Right atrium auricular region (tissue), 2 donors: ENCODE results near the gene KRT25. TPM values are rescaled to one million over a fixed set of nuclear protein-coding genes. Genes with fewer than 3 reads are reported as not detected.
"Not testable (repeated sequence)": the region's sequence is repeated elsewhere in the genome, so short reads cannot be mapped to it uniquely, and the experiment has no call there.

ENCODE experiments used
- DNase-seq: peaks from one replicate; pipeline ENCODE4 v3.0.0-alpha.2; 2019; ENCODE audit warnings: low spot score
- H3K27ac ChIP-seq, 2 donors: fragments of 200-600 bp; sonication (generic); 1 replicate in 1 of 2; 2 replicates in 1 of 2; pipeline ENCODE4 v1.5.1; 2016 to 2019
- H3K27me3 ChIP-seq, 2 donors: fragments of 200-600 bp; sonication (generic); one replicate each; pipeline versions ENCODE4 v1.5.1 to v1.6.0; 2017 to 2019
- H3K36me3 ChIP-seq: fragments of 200-600 bp; sonication (generic); one replicate; pipeline ENCODE4 v1.5.1; 2016
- H3K4me1 ChIP-seq, 2 donors: fragments of 200-600 bp; sonication (generic); one replicate each; pipeline versions ENCODE4 v1.5.1 to v1.6.0; 2017 to 2019
- H3K4me3 ChIP-seq, 2 donors: fragments of 200-600 bp; sonication (generic); 1 replicate in 1 of 2; 2 replicates in 1 of 2; pipeline ENCODE4 v1.5.1; 2017 to 2019; ENCODE audit warnings: mild to moderate bottlenecking in 1 of 2, moderate library complexity in 1 of 2
- H3K9me3 ChIP-seq, 2 donors: fragments of 200-600 bp; sonication (generic); one replicate each; pipeline ENCODE4 v1.5.1; 2019
- total RNA-seq, 2 donors: library from RNA; depleted of rRNA; stranded (reverse); fragments of >200 nt; gene quantifications; one replicate each; pipeline ENCODE4 v1.1.0, GENCODE V29; 2016
- TF ChIP-seq, protein P1 (sequence below), 2 donors: fragments of 200-600 bp; sonication (generic); IDR thresholded peaks; one replicate each; pipeline ENCODE4 v1.5.1; 2019; ENCODE audit warnings: antibody characterized with exemption in 2 of 2

KRT25 gene
- total RNA-seq, 2 donors from 2014 or later: not detected

- Histone ChIP-seq H3K9me3 (peaks cover 0 to 12% of the 10 kb centered on the region in 2 donors), H3K36me3 (no peaks in the 10 kb centered on the region), H3K4me1 (no peaks in the 10 kb centered on the region), H3K27me3 (no peaks in the 10 kb centered on the region), H3K4me3 (no peak overlapping the region), H3K27ac (no peak overlapping the region)
- DNase-seq: no peak
- TF ChIP-seq, protein P1, sequence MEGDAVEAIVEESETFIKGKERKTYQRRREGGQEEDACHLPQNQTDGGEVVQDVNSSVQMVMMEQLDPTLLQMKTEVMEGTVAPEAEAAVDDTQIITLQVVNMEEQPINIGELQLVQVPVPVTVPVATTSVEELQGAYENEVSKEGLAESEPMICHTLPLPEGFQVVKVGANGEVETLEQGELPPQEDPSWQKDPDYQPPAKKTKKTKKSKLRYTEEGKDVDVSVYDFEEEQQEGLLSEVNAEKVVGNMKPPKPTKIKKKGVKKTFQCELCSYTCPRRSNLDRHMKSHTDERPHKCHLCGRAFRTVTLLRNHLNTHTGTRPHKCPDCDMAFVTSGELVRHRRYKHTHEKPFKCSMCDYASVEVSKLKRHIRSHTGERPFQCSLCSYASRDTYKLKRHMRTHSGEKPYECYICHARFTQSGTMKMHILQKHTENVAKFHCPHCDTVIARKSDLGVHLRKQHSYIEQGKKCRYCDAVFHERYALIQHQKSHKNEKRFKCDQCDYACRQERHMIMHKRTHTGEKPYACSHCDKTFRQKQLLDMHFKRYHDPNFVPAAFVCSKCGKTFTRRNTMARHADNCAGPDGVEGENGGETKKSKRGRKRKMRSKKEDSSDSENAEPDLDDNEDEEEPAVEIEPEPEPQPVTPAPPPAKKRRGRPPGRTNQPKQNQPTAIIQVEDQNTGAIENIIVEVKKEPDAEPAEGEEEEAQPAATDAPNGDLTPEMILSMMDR (IDR thresholded peaks at IDR 0.05): no peak
Observed at GRCh38 chr17:40753804-40754203, 1.3 kb downstream of the KRT25 start.

DNA sequence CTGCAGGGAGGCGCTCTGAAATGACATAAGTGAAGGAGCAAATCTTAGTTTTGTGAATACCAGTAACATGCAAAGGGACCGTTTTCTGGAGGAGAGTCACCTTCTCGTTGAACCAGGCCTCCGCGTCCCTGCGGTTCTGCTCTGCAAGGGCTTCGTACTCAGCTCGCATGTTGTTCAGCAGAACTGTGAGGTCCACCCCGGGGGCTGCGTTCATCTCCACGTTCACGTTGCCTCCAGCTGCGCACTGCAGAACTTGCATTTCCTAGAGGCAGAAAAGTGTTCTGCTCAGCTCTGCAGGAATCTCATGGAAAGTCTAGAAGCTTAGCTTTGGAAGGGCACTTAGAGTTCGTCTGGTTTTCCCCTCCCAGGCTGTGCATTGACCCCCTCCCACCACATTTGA lies 4.1 kb downstream of the KRT25 start:
- Histone ChIP-seq H3K4me3 (no peak overlapping the region), H3K4me1 (no peaks in the 10 kb centered on the region), H3K27me3 (no peaks in the 10 kb centered on the region), H3K36me3 (no peaks in the 10 kb centered on the region), H3K27ac (no peak overlapping the region), H3K9me3 (no peaks in the 10 kb centered on the region)
- TF ChIP-seq, protein P1 (IDR thresholded peaks at IDR 0.05): no peak
- DNase-seq: no peak

- Histone ChIP-seq H3K27me3 (no peaks in the 10 kb centered on the region), H3K36me3 (no peaks in the 10 kb centered on the region), H3K4me1 (no peaks in the 10 kb centered on the region), H3K4me3 (no peak overlapping the region), H3K27ac (no peak overlapping the region), H3K9me3 (no peaks in the 10 kb centered on the region)
- TF ChIP-seq, protein P1 (IDR thresholded peaks at IDR 0.05): no peak
- DNase-seq: no peak
Observed at GRCh38 chr17:40750391-40750790, 4.7 kb downstream of the KRT25 start.

- H3K9me3 ChIP-seq, H3K4me1 ChIP-seq, H3K36me3 ChIP-seq, H3K27me3 ChIP-seq, DNase-seq, H3K27ac ChIP-seq, H3K4me3 ChIP-seq: not testable (repeated sequence)
Observed at GRCh38 chr17:40748666-40749065, 6.5 kb downstream of the KRT25 start.

GRCh38 chr17:40738553-40738952 lies 16.6 kb downstream of the KRT25 start:
- TF ChIP-seq, protein P1 (IDR thresholded peaks at IDR 0.05): no peak

DNA sequence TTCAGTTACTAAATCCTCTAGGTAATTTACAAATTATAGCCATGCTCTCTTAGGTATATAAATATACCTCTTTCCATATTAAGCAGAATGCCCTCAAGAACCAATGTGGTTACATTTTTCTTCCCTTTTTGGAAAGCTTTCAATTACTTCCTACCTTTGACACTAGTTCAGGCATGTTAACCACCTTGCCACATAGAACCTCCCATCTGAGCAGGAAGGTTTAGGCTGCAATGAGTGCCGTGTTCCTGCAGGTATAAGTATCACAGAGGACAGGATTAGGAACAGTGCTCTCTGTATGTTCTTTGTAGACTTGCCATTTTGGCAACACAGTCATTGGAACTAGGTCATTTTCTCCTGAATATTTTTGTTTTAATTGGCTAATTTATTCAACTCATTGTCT lies 20.1 kb downstream of the KRT25 start:
- Histone ChIP-seq H3K9me3 (no peaks in the 10 kb centered on the region), H3K27me3 (no peaks in the 10 kb centered on the region), H3K4me1 (no peaks in the 10 kb centered on the region), H3K27ac (no peak overlapping the region), H3K36me3 (no peaks in the 10 kb centered on the region), H3K4me3 (no peak overlapping the region)
- DNase-seq: no peak
- TF ChIP-seq, protein P1 (IDR thresholded peaks at IDR 0.05): no peak

More at GRCh38 chr17:40738553-40738952, 16.6 kb downstream of the KRT25 start:
- no peak overlapping the region for H3K27ac ChIP-seq
- H3K36me3 ChIP-seq: no peaks in the 10 kb centered on the region
- peaks cover 0 to 10% of the 10 kb centered on the region in 2 donors for H3K9me3 ChIP-seq
- H3K4me1 ChIP-seq: no peaks in the 10 kb centered on the region
- H3K27me3 ChIP-seq: no peaks in the 10 kb centered on the region
- no peak for DNase-seq
- no peak overlapping the region for H3K4me3 ChIP-seq
